Activated CD8-positive, alpha-beta T cell treated with anti-CD3 and anti-CD28 coated beads for 36 hours (primary cell): ENCODE results near the gene MAD2L2. TPM values are rescaled to one million over a fixed set of nuclear protein-coding genes. Genes with fewer than 3 reads are reported as not detected.

ENCODE experiments used
- ATAC-seq: fragments of 200-7000 bp; cut with Tn5 transposase; one replicate; pipeline ENCODE4 v1.10.0; 2021; ENCODE audit warnings: mild to moderate bottlenecking, moderate library complexity
- CTCF ChIA-PET: fragments of 350-600 bp; sonication (Branson Sonifier 250); formaldehyde crosslinking; loops from one replicate; lab custom pipeline; 2021; ENCODE audit warnings: antibody characterized with exemption; lab: Charles Lee
- POLR2A ChIA-PET: fragments of 350-600 bp; sonication (Branson Sonifier 250); formaldehyde crosslinking; loops from one replicate; lab custom pipeline; 2021; ENCODE audit warnings: antibody characterized with exemption; lab: Charles Lee
- DNase-seq: peaks from one replicate; pipeline ENCODE4 v3.0.0-alpha.2; 2020
- H3K27ac Mint-ChIP-seq: one replicate; pipeline ENCODE4 v1.8.0; 2021; ENCODE audit warnings: mild to moderate bottlenecking, mixed read lengths
- H3K27me3 Mint-ChIP-seq: one replicate; pipeline ENCODE4 v1.8.0; 2021; ENCODE audit warnings: mixed read lengths
- H3K36me3 Mint-ChIP-seq: one replicate; pipeline ENCODE4 v1.8.0; 2021; ENCODE audit warnings: low read depth, mixed read lengths
- H3K4me1 Mint-ChIP-seq: one replicate; pipeline ENCODE4 v1.8.0; 2021; ENCODE audit warnings: low read depth, mixed read lengths
- H3K4me3 Mint-ChIP-seq: one replicate; pipeline ENCODE4 v1.8.0; 2021; ENCODE audit warnings: mild to moderate bottlenecking, moderate library complexity, mixed read lengths
- H3K9me3 Mint-ChIP-seq: one replicate; pipeline ENCODE4 v1.8.0; 2021; ENCODE audit warnings: mixed read lengths
- CTCF ChIP-seq: fragments of 200-600 bp; IDR thresholded peaks from one replicate; pipeline ENCODE4 v1.8.0; 2022; ENCODE audit warnings: antibody characterized with exemption, mild to moderate bottlenecking
- intact Hi-C: fragments of 100-400 bp; cut with micrococcal nuclease; formaldehyde crosslinking; loops from one replicate; pipeline ENCODE4 v1.10.0; 2022
- total RNA-seq, 2 experiments: library from RNA; stranded (reverse); gene quantifications; one replicate each; pipeline ENCODE4 v1.2.3, GENCODE V29; 2021

Gene MAD2L2
- total RNA-seq, 2 experiments from 2014 or later: 86.5 to 90.4 TPM

- peaks cover 22% of the 10 kb centered on the region for H3K4me1 Mint-ChIP-seq
- no peaks in the 10 kb centered on the region for H3K9me3 Mint-ChIP-seq
- TF ChIP-seq CTCF: no peak
- POLR2A ChIA-PET: interaction anchor here (0.6 to 1.7 kb wide), 7 partner anchors 9 to 218 kb away, joined by 3 to 6 read pairs (median 3); no protein-coding TSS in a partner anchor
- CTCF ChIA-PET: interaction anchor here (1.0 to 2.2 kb wide), 5 partner anchors 10 to 40 kb away, joined by 3 to 11 read pairs (median 5); partner anchors contain the start of gene FBXO6
- ATAC-seq (no peak), DNase-seq (no peak)
- H3K27ac Mint-ChIP-seq: no peak overlapping the region
- H3K4me3 Mint-ChIP-seq: peak overlapping the region; percentile 42
- intact Hi-C loops: no loop called here
- H3K36me3 Mint-ChIP-seq: no peaks in the 10 kb centered on the region
- peaks cover 36% of the 10 kb centered on the region for H3K27me3 Mint-ChIP-seq
These were observed 9.7 kb upstream of the MAD2L2 start for GRCh38 chr1:11690397-11691301.

GRCh38 chr1:11688506-11688905, 7.6 kb upstream of the MAD2L2 start:
- intact Hi-C loops: no loop called here
- H3K27ac Mint-ChIP-seq: no peak overlapping the region
- H3K9me3 Mint-ChIP-seq: no peaks in the 10 kb centered on the region
- H3K27me3 Mint-ChIP-seq: peaks cover 34% of the 10 kb centered on the region
- DNase-seq: no peak
- no peaks in the 10 kb centered on the region for H3K36me3 Mint-ChIP-seq
- ChIA-PET POLR2A (interaction anchor here (1.4 to 2.3 kb wide), 2 partner anchors 219 to 221 kb away, joined by 4 to 8 read pairs; no protein-coding TSS in a partner anchor), CTCF (no interaction called here)
- ATAC-seq: no peak
- peaks cover 18% of the 10 kb centered on the region for H3K4me1 Mint-ChIP-seq
- TF ChIP-seq CTCF: no peak
- no peak overlapping the region for H3K4me3 Mint-ChIP-seq

GRCh38 chr1:11685210-11685752, 4.3 kb upstream of the MAD2L2 start:
- Mint-ChIP-seq H3K27me3 (peaks cover 19% of the 10 kb centered on the region), H3K4me1 (peaks cover 4% of the 10 kb centered on the region), H3K4me3 (no peak overlapping the region), H3K27ac (no peak overlapping the region), H3K9me3 (no peaks in the 10 kb centered on the region), H3K36me3 (no peaks in the 10 kb centered on the region)
- CTCF ChIA-PET: interaction anchor here (1.4 to 2.8 kb wide), 3 partner anchors 21 to 35 kb away, joined by 7 to 8 read pairs (median 7); partner anchors contain the start of gene FBXO6
- DNase-seq (no peak), ATAC-seq (no peak)
- intact Hi-C loops: no loop called here
- POLR2A ChIA-PET: interaction anchor here (0.7 kb wide), 1 partner anchor 34 kb away, joined by 3 read pairs; no protein-coding TSS in a partner anchor
- TF ChIP-seq CTCF: no peak

GRCh38 chr1:11684070-11684469, 3.1 kb upstream of the MAD2L2 start:
- ChIA-PET CTCF (interaction anchor here (2.8 kb wide), 2 partner anchors 19 to 34 kb away, joined by 8 to 12 read pairs; partner anchors contain the start of gene FBXO6), POLR2A (no interaction called here)
- Mint-ChIP-seq H3K27me3 (peaks cover 11% of the 10 kb centered on the region), H3K27ac (no peak overlapping the region), H3K4me3 (no peak overlapping the region), H3K9me3 (no peaks in the 10 kb centered on the region), H3K36me3 (no peaks in the 10 kb centered on the region), H3K4me1 (peaks cover 10% of the 10 kb centered on the region)
- no peak for TF ChIP-seq CTCF
- DNase-seq (no peak), ATAC-seq (no peak)
- intact Hi-C loops: no loop called here
